22Rv1 (cell line): ENCODE results near the gene NRCAM.

ENCODE experiments used
- H3K27ac ChIP-seq: fragments of 450-650 bp; 2 replicates; pipeline ENCODE4 v1.5.1; 2017
- CTCF ChIP-seq: fragments of 450-650 bp; IDR thresholded peaks from 2 replicates; pipeline ENCODE4 v1.5.1; 2017; ENCODE audit warnings: mild to moderate bottlenecking
- ZFX ChIP-seq: fragments of 450-650 bp; IDR thresholded peaks from 2 replicates; pipeline ENCODE4 v1.6.1; 2017; ENCODE audit warnings: antibody characterized with exemption, borderline replicate concordance

Gene NRCAM

GRCh38 chr7:108363659-108364058 is 92.6 kb downstream of the NRCAM start:
- no peak overlapping the region for H3K27ac ChIP-seq
- TF ChIP-seq ZFX (no peak), CTCF (no peak)

DNA sequence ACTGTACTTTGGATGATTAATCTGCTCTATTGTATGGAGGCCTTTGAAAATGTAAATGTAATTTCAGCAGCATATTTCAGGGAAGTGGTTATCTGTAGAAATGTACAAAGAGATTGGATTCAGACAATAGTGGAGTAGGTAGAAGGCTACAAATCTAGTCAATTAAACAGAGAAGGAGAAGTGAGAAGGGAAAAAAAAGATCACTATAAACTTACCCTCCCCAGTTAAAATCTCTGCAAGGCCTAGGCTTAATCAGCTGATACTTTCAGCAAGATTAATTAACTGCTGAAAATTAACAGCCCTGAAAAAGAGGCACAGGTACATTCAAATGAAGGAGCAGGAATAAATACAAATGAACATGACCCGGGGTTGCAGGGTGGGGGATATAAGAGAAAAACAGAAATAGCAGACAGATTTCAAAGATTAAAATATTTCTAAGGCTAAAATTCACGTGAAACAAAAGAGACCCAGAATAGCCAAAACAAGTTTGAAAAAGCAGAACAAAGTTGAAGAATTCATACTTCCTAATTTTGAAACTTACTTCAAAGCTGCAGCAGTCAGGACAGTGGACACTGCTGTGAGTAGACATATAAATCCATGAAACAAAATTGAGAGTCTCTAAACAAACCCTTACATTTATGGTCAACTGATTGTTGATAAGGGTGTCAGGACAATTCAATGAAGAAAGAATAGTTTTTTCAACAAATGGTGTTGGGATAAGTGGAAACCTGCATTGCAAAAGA is 96.0 kb downstream of the NRCAM start:
- TF ChIP-seq ZFX (no peak), CTCF (no peak)
- no peak overlapping the region for H3K27ac ChIP-seq

DNA sequence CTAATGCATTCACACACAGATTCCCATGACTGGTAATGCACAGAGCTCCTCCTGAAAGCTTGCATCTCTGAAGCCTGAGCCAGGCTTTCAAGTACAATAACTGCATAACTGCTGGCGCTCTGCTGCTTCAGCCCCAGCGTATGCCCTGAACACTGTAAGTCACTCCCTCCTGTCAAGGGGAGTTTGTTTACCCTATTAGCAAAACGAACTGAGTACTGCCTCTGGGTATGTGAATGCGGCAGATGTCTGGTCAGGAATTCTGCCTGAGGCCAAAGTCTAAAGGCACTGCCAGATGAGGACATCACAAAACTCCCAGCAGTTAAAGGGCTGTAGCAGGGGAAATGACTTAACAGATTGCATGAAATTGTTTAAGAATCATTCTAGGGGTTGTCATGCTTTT is 97.7 kb downstream of the NRCAM start:
- H3K27ac ChIP-seq: no peak overlapping the region
- TF ChIP-seq CTCF (no peak), ZFX (no peak)

GRCh38 chr7:108351729-108352131 is 104.5 kb downstream of the NRCAM start:
- H3K27ac ChIP-seq: no peak overlapping the region
- no peak for TF ChIP-seq ZFX
- TF ChIP-seq CTCF: no peak

GRCh38 chr7:108348913-108349312 is 107.3 kb downstream of the NRCAM start:
- TF ChIP-seq ZFX (no peak), CTCF (no peak)
- H3K27ac ChIP-seq: no peak overlapping the region

DNA sequence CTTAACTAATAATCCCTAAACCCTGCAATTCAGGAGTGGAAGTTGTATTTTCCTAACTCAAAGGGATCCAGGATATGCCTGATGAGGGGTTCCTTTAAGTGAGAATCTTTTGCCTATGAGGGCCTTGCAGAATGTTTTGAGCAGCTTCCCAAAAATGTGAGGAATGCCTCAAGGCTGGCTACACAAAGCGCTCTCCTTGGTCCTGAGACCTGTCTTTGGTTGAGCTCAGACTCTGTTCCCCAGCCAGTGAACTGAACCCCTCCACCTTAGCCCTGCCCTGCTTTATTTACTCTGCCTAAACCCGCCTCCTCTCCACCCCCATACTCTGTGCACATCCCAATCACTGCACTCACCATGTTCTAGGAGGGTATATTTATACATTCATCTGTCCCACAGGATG is 108.6 kb downstream of the NRCAM start:
- no peak overlapping the region for H3K27ac ChIP-seq
- no peak for TF ChIP-seq ZFX
- TF ChIP-seq CTCF: no peak

DNA sequence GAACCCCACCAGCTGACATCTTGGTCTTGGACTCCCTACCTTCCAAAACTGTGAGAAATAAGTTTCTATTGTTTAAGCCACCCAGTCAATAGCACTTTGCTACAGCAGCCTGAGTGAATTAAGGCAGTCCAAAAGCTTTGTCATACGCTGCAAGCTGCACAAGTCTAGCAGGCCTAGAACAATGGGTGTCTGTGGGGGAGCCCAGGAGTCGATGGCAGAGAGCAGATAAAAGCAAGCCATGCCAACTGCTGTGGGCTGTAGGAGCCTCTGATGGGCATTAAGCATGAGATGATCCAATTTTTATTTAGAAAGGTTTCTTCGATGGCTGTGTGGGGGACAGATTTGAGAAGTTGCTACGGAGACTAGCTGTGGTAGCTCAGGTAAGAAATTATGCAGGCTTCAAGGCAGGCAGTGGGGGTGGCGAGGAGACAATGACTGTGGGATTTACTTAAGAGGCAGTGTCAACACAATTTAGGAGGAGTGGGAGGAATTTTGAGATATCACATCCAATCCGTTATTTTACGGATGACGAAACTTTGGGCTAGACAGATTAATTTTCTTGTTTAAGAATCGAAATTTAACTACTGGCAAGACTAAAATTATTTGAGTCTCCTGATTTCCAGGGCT is 110.4 kb downstream of the NRCAM start:
- no peak for TF ChIP-seq ZFX
- no peak for TF ChIP-seq CTCF
- no peak overlapping the region for H3K27ac ChIP-seq
